Left renal cortex interstitium (tissue), 4 donors: ENCODE results near the gene LCE1F. TPM values are rescaled to one million over a fixed set of nuclear protein-coding genes. Genes with fewer than 3 reads are reported as not detected.

Source experiments
- DNase-seq, 4 donors: peaks; one replicate each; pipeline ENCODE4 v3.0.0-alpha.2; 2013; ENCODE audit warnings: low read depth in 4 of 4, low spot score in 2 of 4, missing footprints in 1 of 4
- polyA plus RNA-seq, 4 donors: library from polyadenylated mRNA; unstranded; fragments of 120-200 nt; gene quantifications; one replicate each; pipeline ENCODE4 v1.2.1, GENCODE V29; 2013; ENCODE audit not compliant: insufficient read length in 4 of 4

Gene LCE1F
- not detected for polyA plus RNA-seq

DNA sequence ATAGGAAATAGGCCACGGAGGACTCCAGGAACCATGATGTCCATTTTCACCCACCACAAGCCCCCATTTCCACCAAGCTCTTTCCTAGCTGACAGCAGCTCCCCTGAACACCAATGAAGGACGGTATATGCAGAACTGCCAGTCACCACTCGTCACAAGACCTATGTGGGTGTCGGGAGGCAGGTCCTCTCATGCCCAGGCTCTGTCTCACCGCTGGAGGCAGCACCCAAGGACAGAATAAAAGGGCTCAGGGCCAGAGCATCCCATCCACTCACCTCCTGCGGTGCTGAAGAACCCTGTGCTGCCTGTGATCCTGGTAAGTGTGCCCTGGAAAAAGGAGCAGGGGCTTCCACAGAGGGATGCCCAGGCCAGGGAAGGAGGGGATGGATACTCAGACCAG, at the start of gene LCE1F:
Gene LCE1F, plus strand, starts transcription at position 266 of the 400 bp plus-strand sequence. CDS start 1,232 bp downstream, outside the sequence.
- DNase-seq = no peak

DNA sequence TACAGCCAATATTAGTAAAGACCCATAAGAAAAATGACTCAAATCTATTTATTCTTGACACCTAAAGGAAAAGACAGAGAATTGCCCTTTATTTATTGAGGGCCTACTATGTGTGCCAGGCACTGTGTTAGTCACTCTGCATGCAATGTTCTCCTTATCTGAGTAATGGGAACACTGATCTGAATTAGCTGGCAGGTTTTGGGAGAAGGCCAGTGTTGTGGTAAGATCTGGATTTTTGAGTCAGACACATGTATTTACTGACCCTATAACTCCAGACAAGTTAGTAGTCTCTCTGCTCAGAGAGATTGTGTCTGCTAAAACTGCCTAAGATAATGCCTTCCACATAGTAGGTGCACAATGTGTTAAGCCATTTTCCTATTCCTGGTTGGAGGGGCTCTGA, 49.7 kb upstream of the LCE1F start:
- no peak for DNase-seq

- no peak for DNase-seq
Measured at GRCh38 chr1:152728986-152729385, 46.0 kb upstream of the LCE1F start.

DNA sequence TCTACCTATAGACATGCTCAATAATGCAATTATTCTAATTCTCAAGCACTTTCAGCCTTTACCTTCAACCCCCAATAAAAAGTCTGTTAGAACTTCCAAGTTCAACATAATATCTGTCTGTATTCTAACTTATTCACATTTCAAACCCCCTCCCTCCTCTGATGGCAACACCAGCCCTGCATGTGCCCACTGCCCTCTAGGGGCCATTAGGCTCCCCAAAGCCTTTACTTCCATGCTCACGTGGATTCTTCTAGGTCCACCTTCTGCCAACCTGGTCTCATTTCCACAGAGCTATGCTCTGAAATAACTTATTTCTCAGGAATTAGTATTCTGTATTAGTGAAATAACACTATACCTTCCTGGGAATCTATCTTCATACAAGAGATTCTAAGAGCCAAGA, 39.3 kb upstream of the LCE1F start:
- DNase-seq = no peak

GRCh38 chr1:152737997-152738396, 36.9 kb upstream of the LCE1F start:
- no peak for DNase-seq

DNA sequence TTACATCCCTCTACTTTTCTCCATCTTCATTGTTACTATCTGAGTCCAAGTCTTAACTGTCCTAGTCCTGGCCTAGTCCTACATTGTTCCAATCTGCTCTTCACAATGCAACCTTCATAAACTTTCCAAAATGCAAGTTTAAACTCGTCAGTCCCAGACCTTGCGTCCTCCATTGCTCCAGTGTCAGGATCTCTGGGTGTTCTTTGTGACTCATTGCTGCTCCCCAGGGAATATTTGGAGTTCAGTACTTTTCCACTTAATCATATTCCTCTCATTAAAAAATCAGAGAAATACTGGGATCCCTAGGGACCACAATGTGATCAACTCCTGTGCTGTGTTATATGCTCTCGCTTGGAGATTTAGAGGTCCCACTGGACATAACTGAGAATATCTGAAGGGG, 35.1 kb upstream of the LCE1F start:
- no peak for DNase-seq

DNA sequence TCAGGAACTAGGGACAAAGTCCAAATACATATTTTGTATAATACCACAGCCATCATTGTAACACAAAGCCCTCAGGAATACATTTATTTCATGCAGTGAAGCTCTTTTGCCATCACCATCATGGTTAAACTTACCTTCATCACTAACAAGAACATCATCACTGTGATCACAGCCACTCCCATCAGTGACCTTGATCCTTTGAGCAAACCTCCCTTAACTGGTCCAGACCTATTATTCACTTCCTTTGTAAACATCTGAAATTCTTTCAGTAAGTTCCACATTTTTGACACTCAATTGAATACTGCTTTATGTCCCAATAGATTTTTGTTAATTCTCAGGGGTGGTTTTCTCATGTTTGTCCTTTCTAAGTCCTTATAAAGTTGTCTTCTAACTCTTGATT, 33.3 kb upstream of the LCE1F start:
- no peak for DNase-seq

GRCh38 chr1:152743371-152744145, 31.4 kb upstream of the LCE1F start:
- DNase-seq = no peak

DNA sequence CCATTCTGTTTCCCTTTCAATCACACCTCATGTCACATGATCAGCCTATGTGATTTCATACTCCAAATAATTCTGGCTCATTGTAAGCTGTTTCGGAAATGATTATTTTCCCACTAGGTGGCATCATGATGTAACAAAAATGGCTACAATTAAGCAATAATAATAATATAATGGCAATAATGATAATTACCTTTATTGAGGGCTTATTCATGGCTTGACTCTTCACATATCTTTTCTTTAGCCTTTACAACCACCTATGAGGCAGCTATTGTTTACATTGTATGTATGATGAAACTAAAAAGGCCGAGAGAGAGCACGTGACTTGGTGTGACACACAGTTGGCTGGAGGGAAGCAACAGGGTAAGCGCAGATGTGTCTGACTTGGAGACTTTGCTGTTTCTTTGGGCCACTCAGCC, 29.6 kb upstream of the LCE1F start:
- DNase-seq = no peak

DNA sequence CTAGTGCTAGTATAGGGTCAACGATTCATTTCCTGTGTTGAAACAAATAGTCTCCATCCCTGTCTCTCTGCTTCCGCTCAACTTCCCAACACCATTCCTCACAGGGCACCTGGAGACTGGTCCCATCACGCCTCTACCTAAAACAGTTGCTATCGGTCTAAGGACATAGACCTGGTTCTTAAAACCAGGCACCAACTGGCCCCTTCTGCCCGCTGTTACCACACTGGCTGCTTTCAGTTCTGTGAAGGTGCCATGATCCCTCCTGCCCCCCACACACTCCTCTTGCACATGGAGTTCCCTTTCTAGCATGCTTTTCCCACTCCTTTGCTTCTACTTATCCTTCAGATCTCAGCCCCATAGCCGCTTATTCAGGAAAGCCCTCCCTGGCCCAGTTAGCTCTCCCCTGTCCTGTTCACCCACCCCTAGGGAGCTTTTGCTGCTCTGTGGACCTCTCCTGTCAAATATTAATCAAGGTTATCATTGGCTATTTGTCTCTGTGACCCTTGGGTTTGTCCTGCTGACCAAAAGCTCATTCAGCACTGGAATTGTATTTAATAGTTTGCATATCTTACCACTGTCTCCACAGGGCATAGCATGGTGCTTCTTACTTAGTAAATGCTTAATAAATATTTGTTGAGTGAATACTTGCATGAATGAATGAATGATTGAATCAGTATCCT, 29.0 kb upstream of the LCE1F start:
- DNase-seq = no peak

DNA sequence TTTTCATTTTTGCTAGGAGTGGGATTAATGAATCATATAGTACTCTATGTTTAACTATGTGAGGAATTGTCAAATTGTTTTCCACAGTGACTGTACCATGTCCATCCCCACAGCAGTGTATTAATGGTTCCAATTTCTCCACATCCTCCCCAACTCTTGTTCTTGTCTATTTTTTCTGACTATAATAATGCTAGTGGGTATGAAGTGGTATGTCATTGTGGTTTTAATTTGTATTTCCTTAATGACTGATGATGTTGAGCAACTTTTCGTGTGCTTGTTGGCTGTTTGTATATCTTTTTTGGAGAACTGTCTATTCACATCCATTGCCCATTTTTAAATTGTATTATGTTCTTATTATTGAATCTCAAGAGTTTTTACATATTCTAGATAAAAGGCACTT, 27.1 kb upstream of the LCE1F start:
- DNase-seq = no peak

- DNase-seq = no peak
Measured at GRCh38 chr1:152752225-152752624, 22.7 kb upstream of the LCE1F start.

- no peak for DNase-seq
Measured at GRCh38 chr1:152753586-152753985, 21.4 kb upstream of the LCE1F start.

GRCh38 chr1:152756872-152757271, 18.1 kb upstream of the LCE1F start:
- DNase-seq = no peak

DNA sequence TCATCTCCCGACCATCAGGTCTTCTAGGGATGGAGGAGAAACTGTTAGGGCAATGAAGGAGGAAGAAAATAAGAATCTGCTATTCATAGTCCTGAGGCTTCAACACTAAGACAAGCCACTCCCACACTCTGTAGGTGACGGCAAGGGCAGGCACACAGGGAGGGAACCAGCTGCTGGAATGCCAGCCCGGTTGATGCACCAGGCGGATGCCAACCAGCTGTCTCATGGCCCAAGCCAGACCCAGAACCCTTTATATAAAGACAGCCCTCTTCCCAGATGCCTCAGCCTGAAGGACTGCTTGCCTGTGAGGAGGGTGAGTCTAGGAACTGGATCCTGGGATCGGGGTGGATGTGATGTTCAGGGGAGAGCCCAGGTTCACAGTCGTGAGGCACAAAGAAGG, 17.2 kb upstream of the LCE1F start, which contains the start of gene KPRP:
Gene KPRP, plus strand, starts transcription at position 279 of the 400 bp plus-strand sequence. CDS start 1,564 bp downstream, outside the sequence.
- no peak for DNase-seq

- no peak for DNase-seq
Measured at GRCh38 chr1:152758636-152759035, 16.3 kb upstream of the LCE1F start.

- DNase-seq = no peak
Measured at GRCh38 chr1:152759453-152760173, 15.3 kb upstream of the LCE1F start.

GRCh38 chr1:152760551-152761190, 14.3 kb upstream of the LCE1F start:
- no peak for DNase-seq

GRCh38 chr1:152761609-152762213, 13.2 kb upstream of the LCE1F start:
- no peak for DNase-seq

GRCh38 chr1:152768847-152769533, 6.0 kb upstream of the LCE1F start:
- DNase-seq = no peak
